OCI-LY7 (cell line): ENCODE measurements around the gene FOXD4L3. TPM values are rescaled to one million over a fixed set of nuclear protein-coding genes. Genes with fewer than 3 reads are reported as not detected.
"Not testable (repeated sequence)": the region's sequence is repeated elsewhere in the genome, so short reads cannot be mapped to it uniquely, and the experiment has no call there.

Experiments
- BruUV-seq: library from RNA; stranded (reverse); fragments of 400-500 nt; replicated peaks from 2 replicates; lab custom pipeline; 2021; lab: Mats Ljungman, UMichigan
- CTCF ChIA-PET: fragments of 300-600 bp; sonication (Branson Sonifier 250); formaldehyde crosslinking; loops from one replicate; lab custom pipeline; 2022; ENCODE audit warnings: antibody characterized with exemption; ENCODE audit not compliant: unreplicated experiment; lab: Charles Lee
- POLR2A ChIA-PET: fragments of 300-600 bp; sonication (Branson Sonifier 250); formaldehyde crosslinking; loops from one replicate; lab custom pipeline; 2022; ENCODE audit warnings: antibody characterized with exemption; lab: Charles Lee
- DNase-seq: peaks from one replicate; pipeline ENCODE4 v3.0.0-alpha.2; 2015; ENCODE audit warnings: low spot score
- H2AFZ ChIP-seq: fragments of 200-600 bp; sonication (generic), shearing (Covaris generic); 2 replicates; pipeline ENCODE4 v1.6.1; 2014; ENCODE audit warnings: mild to moderate bottlenecking, antibody characterized with exemption, low read length, moderate library complexity
- H3K27ac ChIP-seq: fragments of 200-600 bp; sonication (generic); 2 replicates; pipeline ENCODE4 v1.5.1; 2014; ENCODE audit warnings: mixed run types, low read depth, mild to moderate bottlenecking, moderate library complexity, low read length, inconsistent platforms; ENCODE audit not compliant: poor library complexity, severe bottlenecking
- H3K36me3 ChIP-seq: fragments of 200-600 bp; sonication (generic); 2 replicates; pipeline ENCODE4 v1.6.1; 2014; ENCODE audit warnings: mild to moderate bottlenecking, antibody characterized with exemption, low read length, moderate library complexity, mixed read lengths; ENCODE audit not compliant: insufficient read depth
- H3K4me1 ChIP-seq: fragments of 200-600 bp; sonication (generic); 2 replicates; pipeline ENCODE4 v1.5.1; 2014; ENCODE audit warnings: mild to moderate bottlenecking, low read length; ENCODE audit not compliant: insufficient read depth, poor library complexity, severe bottlenecking
- H3K4me2 ChIP-seq: fragments of 200-600 bp; sonication (generic); 2 replicates; pipeline ENCODE4 v1.6.1; 2014; ENCODE audit warnings: mild to moderate bottlenecking, low read length
- H3K4me3 ChIP-seq: fragments of 200-600 bp; sonication (generic); 2 replicates; pipeline ENCODE4 v1.5.1; 2014; ENCODE audit warnings: mild to moderate bottlenecking, low read depth, low read length; ENCODE audit not compliant: poor library complexity, severe bottlenecking
- H3K79me2 ChIP-seq: fragments of 200-600 bp; sonication (generic); 2 replicates; pipeline ENCODE4 v1.6.1; 2016; ENCODE audit warnings: low read depth, mild to moderate bottlenecking, low read length, moderate library complexity, mixed read lengths; ENCODE audit not compliant: insufficient read depth
- H3K9me2 ChIP-seq: fragments of 200-600 bp; sonication (generic); 2 replicates; pipeline ENCODE4 v1.6.1; 2016; ENCODE audit warnings: mild to moderate bottlenecking, low read length, mixed read lengths; ENCODE audit not compliant: insufficient read depth
- H3K9me3 ChIP-seq: fragments of 200-600 bp; sonication (generic); 2 replicates; pipeline ENCODE4 v1.6.1; 2014; ENCODE audit warnings: mild to moderate bottlenecking, mixed run types, low read length, mixed read lengths
- H4K20me1 ChIP-seq: fragments of 200-600 bp; sonication (generic); 2 replicates; pipeline ENCODE4 v1.6.1; 2014; ENCODE audit warnings: mild to moderate bottlenecking, antibody characterized with exemption, low read length, moderate library complexity, mixed read lengths; ENCODE audit not compliant: insufficient read depth
- intact Hi-C: fragments of 100-400 bp; cut with micrococcal nuclease; formaldehyde crosslinking; loops from one replicate; pipeline ENCODE4 v1.10.0; 2022; ENCODE audit not compliant: unreplicated experiment
- total RNA-seq, 2 experiments: library from RNA; depleted of rRNA in 1 of 2; stranded (reverse); fragments of >200 nt in 1 of 2; shearing (Covaris generic) in 1 of 2; gene quantifications; 2 replicates each; pipeline ENCODE4 v1.2.3, GENCODE V29; 2014 to 2022

The FOXD4L3 gene
- total RNA-seq, 2 experiments from 2014 or later: 0.68 to 0.98 TPM

DNA sequence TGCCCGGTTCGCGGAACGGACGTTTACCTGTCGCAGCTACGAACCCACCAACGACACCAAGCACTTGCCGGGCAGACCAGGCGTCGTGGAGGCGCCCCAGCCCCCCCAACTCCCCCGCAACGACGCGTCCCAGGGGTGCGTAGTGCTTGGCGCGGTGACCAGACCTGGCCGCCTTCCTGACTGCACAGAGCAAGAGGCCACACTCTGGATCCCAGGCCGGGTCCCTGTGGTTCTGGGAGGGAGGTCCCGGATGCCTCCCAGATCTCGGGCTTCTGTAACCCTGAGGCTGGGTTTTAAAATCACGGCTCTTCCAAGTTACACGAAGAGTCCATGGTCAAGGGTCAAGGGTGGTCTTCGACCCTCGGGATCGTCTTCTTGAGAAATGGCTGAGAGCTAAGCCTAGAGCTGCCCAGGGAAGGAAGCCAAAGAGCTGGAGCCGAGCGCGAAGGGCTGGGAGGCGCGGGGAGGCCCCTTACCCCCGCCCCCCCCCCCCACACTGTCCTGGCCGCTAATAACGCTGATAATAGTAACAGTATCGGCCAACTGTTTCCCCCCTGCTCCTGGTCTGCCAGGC is 3.8 kb downstream of the FOXD4L3 start:
- POLR2A ChIA-PET, CTCF ChIA-PET: not testable (repeated sequence)

DNA sequence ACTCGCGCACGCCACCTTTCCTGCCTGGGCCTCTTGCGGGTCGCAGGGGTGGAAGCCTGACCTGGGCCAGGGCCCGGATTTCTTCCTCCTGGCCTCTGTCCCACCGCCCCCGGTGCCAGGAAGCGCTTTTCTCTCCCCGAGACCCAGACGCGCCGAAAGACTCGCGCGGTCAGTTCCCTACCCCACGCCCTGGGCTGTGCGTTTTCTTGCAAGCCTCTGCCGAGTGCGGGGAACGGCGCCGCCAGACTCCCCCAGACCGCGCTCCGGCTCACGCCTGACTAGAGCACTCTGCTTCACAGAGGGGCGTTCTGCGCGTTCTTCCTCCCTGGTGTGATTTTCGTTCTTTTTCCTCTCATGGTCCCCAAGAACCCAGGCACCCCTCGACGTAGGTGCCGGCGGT is 4.5 kb downstream of the FOXD4L3 start:
- H3K4me1 ChIP-seq, H3K9me2 ChIP-seq, H4K20me1 ChIP-seq, H2AFZ ChIP-seq, H3K4me2 ChIP-seq, intact Hi-C loops, DNase-seq, H3K9me3 ChIP-seq, H3K4me3 ChIP-seq, BruUV-seq, POLR2A ChIA-PET, H3K79me2 ChIP-seq, CTCF ChIA-PET, H3K36me3 ChIP-seq, H3K27ac ChIP-seq: not testable (repeated sequence)

More for the DNA sequence above, 3.8 kb downstream of the FOXD4L3 start:
- DNase-seq, H3K27ac ChIP-seq, intact Hi-C loops, H3K36me3 ChIP-seq, H2AFZ ChIP-seq, H3K79me2 ChIP-seq, H3K4me2 ChIP-seq, H3K9me3 ChIP-seq, H3K4me3 ChIP-seq, H4K20me1 ChIP-seq, BruUV-seq, H3K9me2 ChIP-seq, H3K4me1 ChIP-seq: not testable (repeated sequence)

GRCh38 chr9:68307654-68308053 is 5.0 kb downstream of the FOXD4L3 start:
- POLR2A ChIA-PET, intact Hi-C loops, H3K4me1 ChIP-seq, H2AFZ ChIP-seq, BruUV-seq, H3K9me2 ChIP-seq, H3K27ac ChIP-seq, DNase-seq, H4K20me1 ChIP-seq, CTCF ChIA-PET, H3K4me2 ChIP-seq, H3K4me3 ChIP-seq, H3K36me3 ChIP-seq, H3K79me2 ChIP-seq, H3K9me3 ChIP-seq: not testable (repeated sequence)

- H3K4me2 ChIP-seq, H3K79me2 ChIP-seq, H3K27ac ChIP-seq, CTCF ChIA-PET, H2AFZ ChIP-seq, H3K4me3 ChIP-seq, POLR2A ChIA-PET, BruUV-seq, H4K20me1 ChIP-seq, H3K4me1 ChIP-seq, DNase-seq, H3K36me3 ChIP-seq, intact Hi-C loops, H3K9me2 ChIP-seq, H3K9me3 ChIP-seq: not testable (repeated sequence)
Observed at GRCh38 chr9:68311208-68311607, 8.5 kb downstream of the FOXD4L3 start.

DNA sequence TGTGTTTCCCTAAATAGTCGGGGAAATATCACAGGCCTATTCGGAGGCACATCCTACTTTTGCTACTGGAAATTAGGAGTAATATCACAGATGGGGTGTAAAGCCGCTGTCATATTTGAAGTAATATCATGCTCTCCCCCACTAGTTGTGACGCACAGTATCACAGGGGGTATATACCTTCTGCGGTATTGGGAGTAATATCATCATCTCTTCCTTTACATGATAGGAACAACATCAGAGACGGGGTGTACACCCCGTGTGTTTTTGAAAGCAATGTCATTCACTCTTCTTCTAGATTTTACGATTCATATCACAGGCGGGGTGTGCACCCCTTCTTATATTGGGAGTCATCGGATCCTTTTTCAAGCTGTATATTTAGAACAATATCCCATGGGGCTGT is 15.5 kb downstream of the FOXD4L3 start:
- BruUV-seq, H3K9me2 ChIP-seq, H3K4me2 ChIP-seq, H2AFZ ChIP-seq, H3K36me3 ChIP-seq, H3K27ac ChIP-seq, CTCF ChIA-PET, H3K9me3 ChIP-seq, DNase-seq, POLR2A ChIA-PET, H3K4me1 ChIP-seq, intact Hi-C loops, H3K79me2 ChIP-seq, H4K20me1 ChIP-seq, H3K4me3 ChIP-seq: not testable (repeated sequence)

DNA sequence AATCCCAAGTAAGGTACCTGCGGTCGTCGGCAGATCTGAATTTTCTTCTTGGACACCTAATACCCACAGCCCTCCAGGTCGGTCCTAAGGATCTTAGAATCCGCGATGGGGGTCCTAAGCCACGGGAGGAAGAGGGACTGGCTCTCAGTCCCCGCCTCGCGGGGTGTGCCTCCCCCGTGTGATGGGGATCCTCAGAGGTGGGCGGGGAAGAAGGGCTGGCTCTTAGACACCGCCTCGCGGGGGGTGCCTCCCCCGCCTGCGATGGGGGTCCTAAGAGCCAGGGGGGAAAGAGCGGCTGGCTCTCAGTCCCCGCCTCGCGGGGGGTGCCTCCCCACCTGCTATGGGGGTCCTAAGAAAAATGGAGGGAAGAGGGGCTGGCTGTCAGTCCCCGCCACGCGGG is 21.1 kb downstream of the FOXD4L3 start:
- BruUV-seq, H3K4me1 ChIP-seq, CTCF ChIA-PET: not testable (repeated sequence)

More for the DNA sequence above, 21.1 kb downstream of the FOXD4L3 start:
- H3K9me3 ChIP-seq, H3K79me2 ChIP-seq, DNase-seq, H3K36me3 ChIP-seq, H3K4me3 ChIP-seq, H3K27ac ChIP-seq, H3K9me2 ChIP-seq, H2AFZ ChIP-seq, H4K20me1 ChIP-seq, intact Hi-C loops, H3K4me2 ChIP-seq, POLR2A ChIA-PET: not testable (repeated sequence)
